Measurements from ENCODE around the gene URAD.
"Not testable (repeated sequence)": the region's sequence is repeated elsewhere in the genome, so short reads cannot be mapped to it uniquely, and the experiment has no call there.

The URAD gene

DNA sequence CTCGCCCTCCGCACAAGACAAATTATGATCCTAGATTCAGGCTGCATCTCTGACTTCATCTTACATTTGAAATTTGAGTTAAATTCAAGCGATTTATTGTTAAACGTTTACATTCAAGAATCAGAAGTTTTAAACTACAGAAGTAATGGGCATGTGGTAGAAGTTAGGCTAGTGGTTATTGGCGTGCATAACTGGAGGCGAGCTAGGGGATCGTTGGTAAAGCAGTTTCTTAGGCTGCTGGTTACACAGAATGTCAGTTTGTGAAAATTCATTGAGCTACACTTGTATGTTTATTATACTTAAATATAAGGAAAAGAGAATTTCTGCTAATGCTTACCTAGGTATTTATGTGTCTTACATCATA is 18.6 kb downstream of the URAD start:
- DNase-seq, result no peak

DNA sequence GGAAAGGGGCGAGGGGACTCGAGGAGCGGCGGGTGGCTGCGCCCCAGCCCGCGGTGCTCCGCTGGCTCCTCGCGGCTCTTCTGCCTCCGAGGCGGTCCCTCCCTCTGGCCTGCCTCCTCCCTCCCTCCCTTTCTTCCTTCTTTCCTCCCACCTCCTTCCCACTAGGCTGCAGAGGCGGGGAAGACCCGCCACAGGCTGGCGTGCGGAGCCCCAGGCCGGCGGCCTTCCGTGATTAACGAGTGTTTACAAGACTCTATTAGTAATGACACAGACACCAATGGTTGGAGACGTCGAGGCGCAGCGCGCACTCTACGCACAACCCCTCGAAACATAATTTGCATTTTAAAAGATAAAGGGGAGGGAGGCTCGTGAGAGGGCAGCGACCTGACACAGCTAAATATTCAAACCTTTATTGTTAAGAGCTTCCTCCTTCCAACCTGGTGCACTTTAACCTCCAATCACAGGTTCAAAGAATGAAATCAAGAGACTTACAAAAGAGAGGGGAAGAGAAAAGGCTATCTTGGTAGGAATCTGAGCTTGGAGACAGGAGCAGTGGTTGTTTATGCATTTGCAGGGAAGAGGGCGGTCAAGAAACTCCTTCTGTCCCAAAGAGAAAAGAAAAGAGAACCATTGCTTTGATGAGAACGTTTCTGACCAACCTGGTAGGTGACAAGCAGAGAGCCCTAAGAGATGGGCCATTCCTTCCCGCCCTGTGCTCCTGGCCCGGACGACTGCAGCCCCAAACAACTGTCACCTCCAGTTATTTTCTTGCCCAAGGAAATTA is 19.2 kb downstream of the URAD start, which contains the start of gene CDX2:
CDX2 (minus strand) TSS at position 234 of the 784 bp plus-strand sequence. CDS start 309 bp downstream, outside the sequence.
- no peak for DNase-seq

DNA sequence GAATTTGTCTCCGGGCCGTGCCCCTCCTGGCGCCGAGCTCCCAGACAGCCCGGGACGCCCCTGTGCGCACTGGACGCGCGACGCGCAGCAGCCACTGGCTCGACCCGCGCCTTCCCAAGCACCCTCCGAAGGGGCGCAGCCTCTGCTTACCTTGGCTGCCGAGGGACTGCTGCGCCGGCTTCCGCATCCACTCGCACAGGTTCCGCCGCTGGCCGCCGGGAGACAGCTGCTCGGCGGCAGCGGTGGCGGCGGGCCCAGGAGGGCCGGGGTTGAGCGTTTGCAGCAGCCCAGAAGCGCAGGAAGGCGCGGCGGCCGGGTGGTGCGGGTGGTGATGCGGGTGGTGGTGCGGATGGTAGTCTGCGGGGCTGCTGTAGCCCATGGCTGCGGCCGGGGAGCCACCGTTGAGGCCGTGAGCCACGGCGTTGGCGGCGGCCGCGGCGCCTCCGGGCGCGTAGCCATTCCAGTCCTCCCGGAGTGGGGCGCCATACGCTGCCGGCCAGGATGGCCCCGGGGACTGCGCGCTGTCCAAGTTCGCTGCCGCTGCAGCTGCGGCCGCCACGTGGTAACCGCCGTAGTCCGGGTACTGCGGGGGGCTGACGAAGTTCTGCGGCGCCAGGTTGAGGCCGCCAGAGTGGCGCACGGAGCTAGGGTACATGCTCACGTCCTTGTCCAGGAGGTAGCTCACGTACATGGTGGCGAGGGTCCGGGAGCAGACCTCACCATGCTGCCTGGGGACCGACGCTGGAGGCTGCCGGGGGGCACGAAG is 20.0 kb downstream of the URAD start:
- no peak for DNase-seq

DNA sequence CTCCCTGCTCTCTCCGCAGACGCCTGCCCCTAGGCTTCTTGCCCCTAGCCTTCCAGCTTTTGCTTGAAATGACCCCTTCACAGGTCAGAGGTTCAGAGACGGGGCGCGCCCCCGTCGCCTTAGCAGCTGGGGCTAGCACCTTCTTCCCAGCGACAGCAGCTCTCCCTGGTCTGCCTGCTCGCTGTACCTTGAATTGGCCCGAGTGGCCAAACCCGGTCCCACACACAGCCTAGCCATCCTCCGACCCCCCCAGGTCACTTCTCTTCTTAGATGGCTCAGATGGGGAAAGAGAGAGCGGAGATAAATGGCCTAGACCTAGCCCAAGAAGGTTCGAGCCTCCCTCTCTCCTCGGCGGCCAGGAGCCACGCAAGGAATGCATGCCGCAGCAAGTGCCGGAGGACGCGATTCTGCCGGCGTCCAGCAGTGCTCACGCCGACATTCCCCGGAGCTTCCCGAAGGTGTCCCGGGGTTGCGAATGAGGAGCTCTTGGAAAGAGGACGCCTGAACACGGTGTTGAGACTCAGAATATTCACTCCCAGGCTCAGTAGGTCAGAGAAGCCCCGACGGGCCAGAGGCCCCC is 20.7 kb downstream of the URAD start:
- no peak for DNase-seq

DNA sequence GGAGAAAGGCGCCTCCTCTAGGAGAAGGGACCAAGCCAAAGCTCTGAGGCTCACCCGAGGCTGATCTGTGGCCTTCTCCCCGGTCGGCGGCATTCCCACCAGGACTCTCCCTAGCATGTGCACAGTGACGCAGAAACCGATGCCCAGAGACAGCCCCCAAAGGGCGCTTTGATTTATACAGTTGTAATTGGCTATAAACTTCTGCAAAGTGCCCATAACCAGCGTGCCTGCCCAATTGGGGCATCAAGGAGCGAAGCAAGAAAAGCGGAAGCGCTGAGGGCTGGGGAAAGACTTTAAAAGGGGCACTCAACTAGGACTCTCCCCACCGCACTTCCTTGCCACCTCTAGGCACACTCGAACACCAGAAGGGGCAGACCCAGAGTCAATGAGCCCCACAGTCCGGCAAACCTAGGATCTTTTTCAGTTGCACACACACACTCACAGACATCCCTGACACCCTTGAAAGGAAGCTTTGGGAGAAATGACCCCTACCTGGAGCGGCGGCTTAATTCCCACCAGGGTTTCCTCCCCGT is 21.2 kb downstream of the URAD start:
- no peak for DNase-seq

DNA sequence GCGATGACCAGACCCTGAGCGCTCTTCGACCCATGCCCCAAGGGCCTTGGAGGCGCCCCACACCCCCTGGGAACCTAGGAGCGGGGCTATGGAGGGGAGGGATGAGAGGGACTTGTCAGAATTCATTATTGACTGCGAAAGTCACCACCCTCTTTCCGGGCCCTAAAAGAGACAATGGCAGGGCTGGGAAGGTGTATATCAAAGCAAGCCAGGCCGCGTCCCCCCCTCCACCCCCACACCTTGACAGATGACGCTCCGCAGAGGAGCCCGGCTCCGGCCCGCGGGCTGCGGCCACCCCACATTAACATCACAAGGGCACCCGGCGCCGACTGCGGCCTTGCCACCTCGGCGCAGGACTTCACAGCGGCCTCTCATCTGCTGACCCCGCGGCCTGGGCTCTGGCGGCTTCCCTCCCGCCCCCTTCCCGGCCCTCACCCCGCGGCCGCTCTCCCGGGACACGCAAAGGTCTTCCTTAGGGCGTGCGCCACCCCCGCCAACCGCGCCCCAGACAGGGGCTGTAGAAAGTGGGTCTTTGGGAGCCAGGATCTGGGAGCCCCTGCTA is 21.8 kb downstream of the URAD start:
- DNase-seq, result no peak

DNA sequence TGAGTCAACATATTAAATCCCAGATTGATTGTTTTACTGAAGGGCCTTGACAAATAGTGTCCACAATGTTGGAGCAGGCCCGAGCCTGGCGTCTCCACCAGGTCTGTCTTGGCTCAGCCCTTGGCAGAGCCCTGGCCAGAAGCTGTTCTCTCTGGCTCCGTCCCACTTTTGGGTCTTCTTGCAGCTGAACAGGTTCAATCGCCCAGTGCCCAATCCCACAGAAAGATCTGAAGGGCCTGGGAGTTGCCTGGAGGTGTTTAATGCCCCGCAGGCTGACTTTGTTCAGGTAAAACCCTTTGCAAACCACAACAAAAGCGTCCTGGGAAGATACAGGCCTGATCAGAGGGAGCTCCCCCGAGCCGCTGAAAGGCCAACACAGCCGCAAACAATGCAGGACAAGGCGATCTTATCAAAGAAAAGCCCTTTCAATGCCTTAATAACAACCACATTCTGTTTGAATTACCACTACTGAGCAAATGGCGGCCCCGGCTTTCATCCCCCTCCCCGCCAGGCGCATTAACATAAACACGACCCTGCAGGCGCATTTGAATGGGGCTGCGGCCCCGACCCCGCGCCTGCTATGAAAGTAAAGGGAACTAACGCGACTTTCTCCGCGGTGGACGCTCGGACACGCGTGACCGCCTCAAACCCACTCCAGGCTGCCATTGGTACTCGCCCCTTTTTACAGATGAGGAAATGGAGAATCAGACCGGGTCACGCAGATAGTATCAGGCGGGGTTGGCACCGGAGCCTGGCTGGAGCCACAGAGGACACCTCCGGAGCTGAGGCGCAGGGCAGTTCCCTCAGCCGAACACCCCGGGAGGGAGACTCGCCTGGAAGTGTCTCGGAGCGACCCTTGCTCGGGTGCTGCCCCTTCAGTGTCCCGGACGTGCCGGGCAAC is 22.5 kb downstream of the URAD start:
- no peak for DNase-seq

DNA sequence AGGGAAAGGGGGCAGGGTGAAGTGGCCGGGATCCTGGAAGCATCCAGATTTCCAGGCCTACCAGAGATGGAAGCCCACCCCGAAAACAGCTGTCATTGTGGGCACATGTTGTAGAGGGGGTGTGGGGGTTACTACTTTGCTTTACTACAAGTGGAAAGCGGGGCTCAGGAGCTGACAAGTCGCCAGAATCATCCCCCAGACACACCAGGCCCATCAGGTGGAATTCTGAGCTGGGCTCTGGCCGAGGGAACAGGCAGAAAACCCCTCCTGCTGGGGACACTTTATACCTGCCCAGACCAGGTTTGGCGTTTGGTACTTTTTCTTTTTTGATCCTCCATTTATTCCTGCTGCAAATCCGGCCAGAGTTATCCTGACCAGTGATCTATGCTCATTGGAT is 23.2 kb downstream of the URAD start:
- no peak for DNase-seq

DNA sequence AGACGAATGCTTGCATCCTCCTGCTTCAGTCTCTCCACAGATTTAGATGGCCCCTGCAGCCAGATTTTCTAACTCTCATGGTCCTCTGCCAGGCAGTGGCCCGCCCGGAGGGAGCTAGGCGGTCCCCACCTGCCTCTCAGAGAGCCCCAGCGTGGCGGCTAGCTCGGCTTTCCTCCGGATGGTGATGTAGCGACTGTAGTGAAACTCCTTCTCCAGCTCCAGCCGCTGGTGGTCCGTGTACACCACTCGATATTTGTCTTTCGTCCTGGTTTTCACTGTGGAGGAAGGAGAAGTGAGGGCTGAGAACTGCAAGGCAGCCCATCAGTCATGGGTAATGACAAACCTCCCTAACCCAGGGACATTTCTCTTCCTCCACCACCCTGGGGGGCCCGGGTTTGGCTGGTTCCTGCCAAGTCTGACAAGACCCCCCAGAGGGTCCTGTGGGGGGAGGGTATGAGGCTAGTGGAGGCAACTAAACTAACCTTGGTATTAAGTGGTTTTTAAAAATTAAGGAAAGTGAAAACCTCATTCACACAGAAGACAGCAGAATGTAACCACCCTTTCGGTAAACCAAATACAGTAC is 23.7 kb downstream of the URAD start:
- no peak for DNase-seq

DNA sequence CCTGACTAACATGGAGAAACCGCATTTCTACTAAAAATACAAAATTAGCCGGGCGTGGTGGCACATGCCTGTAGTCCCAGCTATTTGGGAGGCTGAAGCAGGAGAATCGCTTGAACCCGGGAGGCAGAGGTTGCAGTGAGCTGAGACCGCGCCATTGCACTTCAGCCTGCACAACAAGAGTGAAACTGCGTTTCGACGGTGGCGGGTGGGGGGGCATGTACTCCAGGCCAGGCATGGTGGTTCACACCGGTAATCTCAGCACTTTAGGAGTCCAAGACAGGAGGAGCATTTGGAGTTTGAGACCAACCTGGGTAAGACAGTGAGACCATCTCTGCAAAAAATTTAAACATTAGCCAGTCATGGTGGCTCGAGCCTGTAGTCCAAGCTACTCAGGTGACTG is 24.3 kb downstream of the URAD start:
- DNase-seq, result not testable (repeated sequence)

DNA sequence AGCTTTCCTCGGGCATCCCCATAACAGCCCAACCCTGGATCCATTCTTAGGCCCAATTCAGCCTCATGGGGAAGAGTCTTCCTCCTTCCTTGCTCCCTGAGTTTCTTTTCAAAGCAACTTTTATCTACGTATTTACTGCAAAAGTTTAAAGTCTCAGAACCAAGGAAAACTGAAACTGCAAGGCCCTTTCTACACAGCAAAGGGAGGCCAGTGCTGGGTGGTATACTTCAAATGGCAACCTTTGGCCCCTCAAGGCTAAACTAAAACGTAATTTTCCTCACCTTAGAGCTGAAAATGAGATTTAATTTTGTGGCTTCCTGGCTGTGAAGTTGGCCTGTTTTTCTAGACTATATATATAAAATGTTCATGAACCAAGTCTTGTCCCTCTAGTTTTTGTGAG is 25.0 kb downstream of the URAD start:
- no peak for DNase-seq

DNA sequence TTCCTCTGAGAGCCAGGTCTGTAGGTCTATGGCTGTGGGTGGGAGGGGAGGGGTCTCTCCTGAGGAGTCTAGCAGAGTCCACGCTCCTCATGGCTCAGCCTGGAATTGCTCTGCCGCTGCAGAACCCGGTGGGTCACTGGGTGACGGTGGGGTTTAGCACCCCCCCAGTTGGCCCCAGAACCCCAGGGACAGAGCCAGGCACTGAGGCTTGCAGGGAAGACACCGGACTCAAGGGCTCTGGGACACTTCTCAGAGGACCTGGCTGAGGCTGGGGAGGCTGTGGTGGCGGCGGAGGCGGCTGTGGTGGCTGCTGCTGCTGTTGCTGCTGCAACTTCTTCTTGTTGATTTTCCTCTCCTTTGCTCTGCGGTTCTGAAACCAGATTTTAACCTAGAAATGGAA is 25.5 kb downstream of the URAD start:
- DNase-seq, result no peak

DNA sequence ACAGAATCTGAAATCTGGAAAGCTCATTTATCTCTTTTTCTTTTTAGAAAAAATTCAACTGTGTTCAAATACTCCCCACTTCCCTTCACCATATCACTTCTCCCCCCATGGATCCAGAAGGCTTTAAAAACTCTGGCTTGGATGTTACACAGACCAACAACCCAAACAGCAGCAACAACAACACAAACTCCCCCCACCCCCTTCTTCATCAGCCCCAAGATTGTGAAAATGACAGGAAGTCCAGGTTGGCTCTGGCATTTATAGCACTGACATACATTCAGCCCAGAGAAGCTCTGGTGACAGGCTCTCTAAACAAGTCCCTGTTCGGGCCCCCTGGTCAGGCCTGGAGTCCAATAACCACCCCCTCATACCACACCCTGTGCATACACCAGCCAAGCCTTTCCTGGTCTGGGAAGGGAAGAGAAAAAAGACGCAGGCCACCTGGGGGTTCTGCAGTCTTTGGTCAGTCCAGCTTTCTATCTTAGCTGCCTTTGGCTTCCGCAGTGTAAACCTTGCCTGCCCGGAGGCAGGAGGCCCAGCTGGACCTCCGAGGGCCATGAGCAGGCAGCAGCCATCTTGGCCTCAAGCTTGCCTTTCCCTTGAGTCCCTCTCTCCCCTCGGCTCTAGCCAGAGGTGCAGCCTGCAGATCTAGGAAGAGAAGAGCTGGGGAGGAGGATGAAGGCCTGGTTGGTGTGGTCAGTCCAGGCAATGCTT is 26.2 kb downstream of the URAD start:
- DNase-seq, result no peak

DNA sequence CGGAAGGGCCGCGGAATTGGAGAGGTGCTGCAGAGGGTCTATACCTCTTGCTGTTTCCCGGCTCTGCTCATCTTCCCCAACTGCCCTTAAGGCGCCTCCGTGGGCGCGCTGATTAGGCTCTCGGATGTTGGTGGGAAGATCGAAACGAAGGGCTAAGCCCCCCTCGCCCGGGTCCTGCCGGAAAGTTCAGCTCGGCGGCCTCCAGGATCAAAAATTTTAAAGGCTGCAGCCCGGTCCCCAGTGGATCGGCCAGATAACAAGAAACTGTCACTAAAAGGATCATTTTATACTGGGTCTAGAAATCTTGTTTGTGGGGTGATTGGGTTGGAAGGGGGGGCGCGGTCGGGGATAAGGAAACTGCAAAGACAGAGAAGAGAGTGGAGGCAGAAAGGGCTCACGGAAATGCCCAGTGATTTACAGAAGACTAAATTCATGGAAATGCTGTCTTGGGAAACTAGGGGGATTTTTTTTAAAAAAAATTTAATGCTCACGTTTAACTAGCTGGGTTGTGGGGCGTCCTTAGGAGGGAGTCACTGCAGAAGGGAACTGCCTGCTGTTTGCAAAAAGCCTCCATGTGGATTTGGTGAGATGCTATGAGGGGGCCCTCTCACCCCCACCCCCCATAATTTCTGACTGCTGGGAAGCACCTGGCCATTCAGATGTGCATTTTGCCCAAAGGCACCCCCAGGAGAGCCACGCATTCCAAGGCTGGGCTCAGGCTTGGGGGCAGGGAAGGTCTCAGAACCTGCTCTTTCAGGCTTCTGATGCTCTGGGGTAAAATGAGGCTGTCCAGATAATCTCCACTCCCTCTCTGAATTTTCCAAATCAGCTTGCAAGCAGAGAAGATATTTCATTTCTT is 27.0 kb downstream of the URAD start:
- no peak for DNase-seq

DNA sequence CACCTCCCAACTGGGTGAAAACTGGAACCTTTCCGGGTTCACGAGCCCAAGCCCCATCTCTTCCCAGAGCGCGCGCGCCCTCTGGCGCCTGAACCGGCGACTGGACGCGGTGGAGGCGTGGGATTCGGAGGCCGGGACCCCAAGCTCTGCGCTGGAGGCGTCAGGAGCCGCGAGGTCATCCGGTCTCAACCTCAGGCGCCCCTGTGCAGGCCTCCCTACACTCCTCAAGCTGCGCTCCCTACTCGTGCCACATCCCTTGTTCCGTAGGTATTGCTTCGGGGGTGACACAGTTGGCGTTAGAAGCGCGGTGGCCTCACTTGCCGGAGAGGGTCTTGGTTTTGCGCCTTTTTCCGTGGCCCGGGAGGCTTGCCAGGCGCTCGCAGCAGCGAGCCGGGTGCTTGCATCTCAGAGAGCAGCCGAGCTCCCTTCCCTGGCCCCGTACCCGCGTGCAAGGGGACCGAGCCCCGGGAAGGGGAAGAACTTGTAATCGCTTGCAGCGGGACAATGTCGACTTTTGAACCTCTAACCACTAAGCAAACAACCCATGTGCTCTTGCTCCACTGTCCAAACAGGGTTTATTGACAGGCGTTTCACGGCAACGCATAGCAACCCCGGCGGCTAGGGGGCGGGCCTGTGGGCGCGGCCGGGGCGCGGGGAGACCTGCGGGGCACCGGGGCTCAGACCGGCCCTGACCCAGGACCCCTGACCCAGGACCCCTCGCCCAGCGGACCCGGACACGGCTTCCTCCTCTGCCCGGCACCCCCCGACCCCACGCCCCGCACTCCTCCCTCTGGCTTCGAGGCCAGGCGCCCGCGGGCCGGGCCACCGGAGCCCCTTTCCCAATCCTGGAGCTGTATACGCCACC is 27.9 kb downstream of the URAD start:
- DNase-seq, result no peak

DNA sequence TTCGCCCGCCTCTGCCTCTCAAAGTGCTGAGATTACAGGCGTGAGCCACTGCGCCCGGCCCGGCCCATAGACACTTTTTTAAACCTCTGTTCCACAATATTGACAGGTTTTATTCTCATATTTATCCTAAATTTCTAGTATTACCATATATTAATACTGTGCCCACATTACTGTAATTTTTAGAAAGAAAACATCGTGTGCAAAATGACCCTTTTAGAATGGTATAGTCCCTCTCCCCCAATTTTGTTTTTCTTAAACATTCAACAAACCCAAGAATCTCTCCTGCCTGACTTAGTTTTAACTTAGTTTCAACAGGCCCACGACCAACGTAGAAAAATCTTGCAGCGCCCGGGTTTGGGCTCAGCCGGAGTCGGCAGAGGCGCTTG is 28.5 kb downstream of the URAD start:
- DNase-seq, result no peak

DNA sequence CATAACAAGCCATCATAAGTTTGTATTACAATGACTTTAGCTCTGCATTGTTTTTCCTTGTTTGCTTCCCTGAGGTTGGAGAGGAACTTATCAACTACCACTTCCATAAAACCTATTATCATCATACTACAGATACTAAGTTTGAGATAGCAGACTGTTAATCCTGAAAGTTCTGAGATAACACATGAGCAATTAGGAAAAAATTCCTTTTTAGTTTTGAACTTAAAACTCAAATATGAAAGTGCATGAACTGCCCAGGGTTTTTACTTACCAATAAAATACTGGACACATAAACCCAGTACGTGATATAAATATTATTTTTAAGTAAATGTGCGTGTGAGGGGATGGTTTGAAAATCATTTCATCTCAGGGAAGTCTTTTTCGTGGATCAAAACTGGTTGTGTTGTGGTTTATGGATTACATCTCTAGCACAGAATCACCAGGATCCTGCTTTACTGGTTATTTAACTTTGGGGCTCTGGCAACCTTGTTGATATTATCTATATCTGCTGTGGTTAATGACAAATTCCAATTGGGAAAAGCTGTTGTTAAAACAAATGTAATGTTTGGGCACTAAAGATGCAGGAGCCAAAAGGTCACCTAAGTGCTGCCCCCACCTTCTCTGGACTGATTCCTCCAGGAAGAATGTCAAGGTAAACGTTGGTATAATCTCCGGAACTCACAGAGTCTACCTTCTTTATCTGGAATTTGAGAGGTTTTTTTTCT is 31.8 kb downstream of the URAD start:
- DNase-seq, result no peak

DNA sequence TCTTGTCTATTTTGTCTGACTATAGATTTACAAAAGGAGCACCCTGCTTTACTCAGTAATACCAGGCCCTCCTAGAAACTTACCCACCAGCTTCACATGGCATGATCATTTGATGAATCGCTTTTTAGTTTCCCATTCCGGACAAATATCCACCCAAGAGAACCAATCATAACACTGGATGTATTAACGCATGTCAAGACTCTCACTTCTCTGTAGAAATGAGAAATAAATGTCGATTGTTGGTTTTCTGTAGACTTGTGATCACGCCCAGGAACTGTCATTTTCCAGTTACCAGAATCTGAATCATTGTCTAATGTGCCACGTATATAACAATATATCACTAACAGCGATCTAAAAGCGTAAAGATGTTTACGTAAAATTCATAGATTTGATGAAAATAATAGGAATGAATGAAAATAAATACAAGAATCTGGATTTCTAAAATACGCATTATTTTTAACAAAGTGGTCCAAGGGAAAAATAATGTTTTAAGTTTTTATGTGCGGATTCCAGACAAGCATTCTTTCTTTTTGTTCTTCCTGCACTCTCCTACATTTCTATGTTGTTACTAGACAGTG is 33.4 kb downstream of the URAD start:
- no peak for DNase-seq
